ENCODE results near the gene SACM1L.

The SACM1L gene, protein sequence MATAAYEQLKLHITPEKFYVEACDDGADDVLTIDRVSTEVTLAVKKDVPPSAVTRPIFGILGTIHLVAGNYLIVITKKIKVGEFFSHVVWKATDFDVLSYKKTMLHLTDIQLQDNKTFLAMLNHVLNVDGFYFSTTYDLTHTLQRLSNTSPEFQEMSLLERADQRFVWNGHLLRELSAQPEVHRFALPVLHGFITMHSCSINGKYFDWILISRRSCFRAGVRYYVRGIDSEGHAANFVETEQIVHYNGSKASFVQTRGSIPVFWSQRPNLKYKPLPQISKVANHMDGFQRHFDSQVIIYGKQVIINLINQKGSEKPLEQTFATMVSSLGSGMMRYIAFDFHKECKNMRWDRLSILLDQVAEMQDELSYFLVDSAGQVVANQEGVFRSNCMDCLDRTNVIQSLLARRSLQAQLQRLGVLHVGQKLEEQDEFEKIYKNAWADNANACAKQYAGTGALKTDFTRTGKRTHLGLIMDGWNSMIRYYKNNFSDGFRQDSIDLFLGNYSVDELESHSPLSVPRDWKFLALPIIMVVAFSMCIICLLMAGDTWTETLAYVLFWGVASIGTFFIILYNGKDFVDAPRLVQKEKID

DNA sequence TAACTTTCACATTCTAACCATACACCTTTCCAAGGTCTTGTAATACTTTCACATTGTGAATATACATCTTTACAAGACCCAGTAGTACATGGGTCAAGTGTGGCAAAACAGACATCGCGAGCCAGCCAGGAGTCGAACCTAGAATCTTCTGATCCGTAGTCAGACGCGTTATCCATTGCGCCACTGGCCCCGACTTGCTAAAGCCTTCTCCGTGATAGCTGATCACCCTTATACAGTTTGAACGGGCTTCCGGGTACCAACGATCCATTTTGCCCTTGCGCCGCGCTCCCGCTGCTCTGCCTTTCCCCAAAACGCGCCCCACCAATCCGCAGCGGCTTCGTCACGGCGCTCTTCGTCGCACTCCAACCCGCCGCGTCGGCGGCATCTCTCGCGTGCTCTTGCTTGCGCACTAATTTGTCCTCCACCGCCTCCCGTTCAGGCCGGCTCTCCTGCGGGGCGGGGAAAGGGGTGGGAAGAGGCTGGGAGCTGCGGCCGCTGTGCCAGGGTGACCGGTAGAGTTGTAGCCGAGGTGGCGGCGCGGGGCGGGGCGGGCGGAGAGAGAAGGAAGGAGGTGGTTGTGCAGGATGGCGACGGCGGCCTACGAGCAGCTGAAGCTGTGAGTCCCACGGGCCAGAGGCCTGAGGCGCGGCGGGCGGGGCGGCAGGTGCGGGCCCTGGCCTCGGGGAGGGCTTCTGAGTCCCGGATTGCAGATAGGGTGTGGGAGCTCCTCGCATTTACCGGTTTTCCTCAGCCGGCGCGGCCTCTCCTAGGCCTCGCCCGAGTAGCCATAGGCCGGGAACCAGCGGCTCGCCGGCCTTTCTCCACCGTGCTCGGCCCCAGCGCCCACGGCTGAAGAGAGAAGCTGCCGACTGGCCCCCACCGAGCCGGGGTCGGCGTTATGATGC lies at the start of gene SACM1L:
TSS of gene SACM1L (plus strand) at position 515 of the 905 bp plus-strand sequence. CDS start at position 585, 70 bp downstream.
- FAIRE-seq (peak; percentile 88), DNase-seq (ENCODE audit: low spot score) (peak; percentile 96)

DNA sequence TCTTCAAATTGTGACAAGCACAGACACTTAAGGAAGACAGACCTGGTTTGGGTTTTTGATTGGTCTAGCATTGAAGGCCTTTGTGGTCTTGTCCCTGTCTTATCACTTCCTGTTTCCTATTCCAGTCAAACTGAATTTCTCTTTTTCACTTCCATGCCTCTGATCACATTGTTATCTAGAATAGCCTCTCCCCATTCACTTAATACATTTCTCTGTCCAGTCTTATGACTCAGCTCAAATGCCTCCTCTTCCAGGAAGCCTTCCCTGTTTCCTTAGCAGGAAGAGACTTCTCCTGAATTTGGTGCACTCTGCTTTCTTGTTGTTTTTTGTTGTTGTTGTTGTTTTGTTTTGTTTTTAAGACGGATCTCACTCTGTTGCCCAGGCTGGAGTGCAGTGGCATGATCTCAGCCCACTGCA lies 49.1 kb upstream of the SACM1L start:
- DNase-seq (ENCODE audit: low spot score) = no peak

DNA sequence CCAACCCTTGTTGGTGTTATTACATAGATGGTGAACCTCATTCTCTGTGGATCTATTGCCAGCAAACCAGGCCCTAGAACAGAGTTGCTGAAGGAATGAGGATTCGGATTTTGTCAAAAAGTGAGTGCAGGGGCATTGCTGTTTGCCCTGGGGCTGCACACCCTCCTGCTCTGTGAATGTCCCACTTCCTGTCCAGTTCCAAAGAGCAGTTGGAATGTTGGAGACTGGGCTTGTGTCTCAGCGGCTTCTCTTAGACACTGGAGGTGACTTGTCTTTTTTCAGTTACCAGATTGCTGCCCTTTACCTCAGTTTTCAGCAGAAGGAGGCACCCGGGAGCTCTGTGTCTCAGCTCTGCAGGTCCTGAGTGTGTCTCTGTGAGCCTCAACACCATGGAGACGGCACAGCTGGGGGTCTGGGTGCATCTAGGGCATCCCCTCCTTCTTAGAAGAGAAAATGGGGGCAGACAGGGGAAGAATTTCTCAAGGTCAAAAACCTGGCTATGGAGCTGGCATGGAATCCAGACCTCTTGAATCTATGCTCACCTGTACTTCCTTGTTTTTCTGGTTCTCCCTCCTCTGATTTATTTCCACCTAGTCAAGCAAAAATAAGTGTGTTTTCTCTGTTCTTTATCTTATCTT lies 48.4 kb upstream of the SACM1L start:
- no peak for FAIRE-seq

More for the DNA sequence above, 49.1 kb upstream of the SACM1L start:
- FAIRE-seq = no peak

DNA sequence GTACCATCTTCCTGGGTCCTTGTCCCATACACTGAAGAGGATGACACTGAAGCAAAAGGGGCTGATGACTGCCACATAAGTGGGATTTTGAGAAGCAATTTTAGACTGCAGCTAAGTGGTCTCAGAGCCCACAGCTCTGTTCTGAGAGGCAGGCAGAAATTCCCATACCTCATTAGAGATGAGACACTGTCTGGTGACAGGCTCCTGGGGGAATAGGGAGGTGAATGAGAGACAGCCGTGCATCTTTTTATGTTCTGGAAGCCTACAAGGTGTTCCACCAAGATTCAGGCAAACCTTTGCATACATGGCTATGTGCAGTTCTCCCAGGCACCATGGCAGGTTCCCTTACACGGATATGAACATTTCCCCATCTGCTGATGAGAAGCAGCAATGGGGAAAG lies 47.4 kb upstream of the SACM1L start:
- FAIRE-seq (no peak), DNase-seq (ENCODE audit: low spot score) (no peak)

More for the DNA sequence above, 48.4 kb upstream of the SACM1L start:
- DNase-seq (ENCODE audit: low spot score) = no peak

DNA sequence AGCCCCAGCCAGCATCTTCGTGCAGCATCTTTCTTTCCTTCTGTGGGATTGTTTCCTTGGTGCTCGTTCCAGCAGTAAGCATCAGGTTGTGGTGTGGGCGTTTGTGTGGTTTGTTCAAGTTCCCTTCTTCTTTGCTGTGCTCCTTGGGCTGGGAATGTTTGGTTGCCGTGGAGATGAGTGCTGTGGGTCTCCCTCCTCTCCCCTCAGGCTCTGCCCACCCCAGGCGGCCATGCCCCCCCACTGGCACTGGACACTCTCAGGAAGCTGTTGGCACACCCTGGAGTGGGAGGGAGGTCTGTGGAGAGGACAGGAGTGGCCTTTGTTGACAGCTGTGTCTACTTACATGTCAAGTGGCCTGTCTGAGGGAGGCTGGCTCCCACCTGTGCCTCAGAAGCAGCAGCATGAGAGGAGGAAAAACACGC lies 46.5 kb upstream of the SACM1L start:
- FAIRE-seq = no peak

DNA sequence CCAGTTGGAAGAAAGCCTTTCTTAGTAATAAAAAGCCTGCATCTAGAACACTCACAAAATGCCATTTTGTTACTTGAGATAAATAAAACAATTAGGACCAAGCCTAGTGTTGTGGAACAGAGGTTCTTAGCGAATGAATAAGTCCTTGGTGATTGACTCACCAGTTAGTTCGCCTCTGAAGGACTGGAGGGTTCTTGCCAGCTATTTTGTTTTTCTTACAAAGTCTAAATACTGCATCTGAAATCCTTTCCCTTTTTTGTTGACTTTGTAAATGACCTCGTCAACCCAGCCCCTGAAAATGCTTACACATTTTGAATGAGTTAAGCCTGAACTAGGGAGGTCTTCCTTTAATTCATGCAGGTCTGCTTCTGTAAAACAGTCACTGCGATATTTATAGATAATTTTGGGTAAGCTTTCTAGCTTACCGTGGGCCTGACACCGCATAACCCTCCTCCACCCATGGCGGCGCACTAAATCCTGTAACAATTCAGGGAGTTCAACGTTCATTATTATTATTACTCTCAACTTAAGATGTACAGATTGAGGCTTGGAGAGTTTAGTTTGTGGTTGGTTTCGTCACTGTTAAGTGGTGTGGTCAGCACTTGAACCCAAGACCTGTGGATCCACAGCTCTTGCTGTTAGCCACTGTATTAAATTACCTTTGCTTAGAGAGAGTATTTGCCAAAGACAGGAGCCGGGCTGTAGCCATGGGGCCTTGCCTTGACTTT lies 45.0 kb upstream of the SACM1L start:
- DNase-seq (ENCODE audit: low spot score) (no peak), FAIRE-seq (no peak)

More for the DNA sequence above, 46.5 kb upstream of the SACM1L start:
- DNase-seq (ENCODE audit: low spot score) = no peak

DNA sequence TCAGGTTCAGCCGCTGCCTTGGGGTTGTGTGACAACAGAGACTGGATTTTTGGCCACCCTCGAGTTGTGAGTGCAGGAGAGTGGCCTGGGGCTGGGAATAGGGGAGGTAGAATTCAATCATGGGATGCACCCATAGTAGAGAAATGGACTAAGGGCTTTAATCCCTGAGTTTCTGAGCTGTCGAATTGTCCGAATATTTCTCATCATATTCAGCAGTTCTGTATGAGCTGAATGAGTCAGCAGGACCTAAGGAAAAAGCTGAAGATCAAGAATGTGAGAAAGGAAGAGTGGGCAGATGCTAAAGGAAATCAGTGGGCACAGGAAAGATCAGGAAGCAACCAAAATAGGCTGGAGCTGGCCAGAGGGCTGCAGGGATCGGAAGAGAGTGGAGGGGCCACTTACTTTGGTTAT lies 44.4 kb upstream of the SACM1L start:
- no peak for FAIRE-seq
- DNase-seq (ENCODE audit: low spot score) = peak; percentile 62

DNA sequence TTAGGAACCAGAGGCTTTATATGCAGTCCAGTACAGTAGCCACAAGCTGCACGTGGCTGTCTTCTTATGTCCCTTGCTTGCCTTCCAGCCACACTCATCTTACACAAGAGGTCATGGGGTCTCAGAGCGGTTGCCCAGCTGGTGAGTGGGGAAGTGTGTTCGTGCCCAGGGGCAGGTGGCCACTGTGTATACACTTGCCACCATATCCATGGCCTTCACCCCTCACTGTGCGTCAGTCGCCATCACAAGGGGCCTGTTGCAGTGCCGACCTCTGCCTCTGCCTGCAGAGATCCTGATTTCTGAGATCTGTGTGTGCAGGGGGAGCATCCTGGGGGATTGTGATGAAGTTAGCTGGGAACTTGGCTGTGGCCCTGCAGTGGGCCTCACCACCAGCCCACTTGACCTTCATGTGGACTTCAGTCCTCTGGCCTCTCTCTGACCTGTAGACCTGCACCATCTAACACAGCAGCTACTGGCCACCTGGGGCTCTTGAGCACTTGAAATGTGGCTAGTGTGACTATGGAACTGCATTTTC lies 43.1 kb upstream of the SACM1L start:
- DNase-seq (ENCODE audit: low spot score) (no peak), FAIRE-seq (no peak)

DNA sequence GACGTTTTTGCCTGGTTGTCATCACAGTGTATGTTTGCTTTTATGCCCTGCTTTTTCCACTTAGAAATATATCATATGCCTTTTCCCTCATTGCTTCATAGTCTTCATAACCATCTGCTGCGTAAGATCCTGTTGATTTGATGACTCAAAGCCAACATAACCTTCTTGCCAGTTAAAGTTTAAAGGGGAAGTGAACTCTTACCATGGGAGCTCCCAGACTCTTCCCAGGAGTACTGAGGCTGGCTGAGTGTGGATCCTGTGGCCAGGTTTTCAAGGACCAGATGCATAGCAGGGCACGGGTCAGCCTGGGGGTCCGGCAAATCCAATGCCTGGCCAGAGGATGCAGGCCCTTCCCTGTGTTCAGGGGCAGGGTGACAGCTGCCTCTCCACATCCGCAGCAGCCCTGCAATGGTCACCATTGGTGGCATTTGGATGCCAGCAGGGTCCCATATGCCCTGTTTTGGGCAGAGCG lies 42.0 kb upstream of the SACM1L start:
- DNase-seq (ENCODE audit: low spot score) = peak; percentile 57
- no peak for FAIRE-seq

DNA sequence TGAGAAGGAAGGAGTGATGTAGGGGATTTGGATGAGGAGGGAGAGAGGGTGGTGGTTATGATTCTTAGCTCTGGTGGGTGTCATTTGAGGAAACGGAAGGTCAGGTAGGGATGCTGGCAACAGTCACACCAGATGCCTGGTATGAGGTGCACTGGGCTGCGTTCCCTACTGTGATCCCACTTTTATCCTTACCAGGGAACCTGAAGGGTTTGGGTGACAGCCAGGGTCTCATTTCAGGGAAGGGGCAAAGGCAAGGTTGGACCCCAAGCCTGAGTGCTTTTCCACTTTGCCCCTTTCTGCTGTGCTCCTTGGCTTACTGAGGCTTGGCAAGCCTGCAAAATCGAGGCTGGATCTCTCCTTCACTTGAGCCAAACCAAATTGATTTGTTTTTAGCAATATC lies 36.0 kb upstream of the SACM1L start:
- FAIRE-seq = no peak

DNA sequence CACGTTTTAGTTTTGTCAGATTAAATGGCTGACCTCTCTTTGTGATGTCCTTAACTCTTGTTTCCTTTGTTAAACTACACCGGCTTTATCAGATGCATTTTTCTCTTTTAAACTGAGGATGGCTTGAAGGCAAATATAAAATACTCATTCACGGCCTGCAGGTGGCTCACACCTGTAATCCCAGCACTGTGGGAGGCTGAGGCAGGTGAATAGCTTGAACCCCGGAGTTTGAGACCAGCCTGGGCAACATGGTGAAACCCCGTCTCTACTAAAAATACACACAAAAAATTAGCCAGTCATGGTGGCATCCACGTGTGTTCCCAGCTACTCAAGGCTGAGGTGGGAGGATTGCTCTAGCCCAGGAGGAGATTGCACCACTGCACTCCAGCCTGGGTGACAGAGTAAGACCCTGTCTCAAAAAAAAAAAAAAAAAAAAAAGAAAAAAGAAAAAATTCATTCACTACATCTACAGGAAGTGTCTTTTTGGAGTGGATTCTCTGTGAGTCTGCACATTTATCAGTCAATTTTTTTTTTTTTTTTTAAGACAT lies 34.7 kb upstream of the SACM1L start:
- DNase-seq (ENCODE audit: low spot score) = no peak
- FAIRE-seq = no peak

More for the DNA sequence above, 36.0 kb upstream of the SACM1L start:
- no peak for DNase-seq (ENCODE audit: low spot score)

DNA sequence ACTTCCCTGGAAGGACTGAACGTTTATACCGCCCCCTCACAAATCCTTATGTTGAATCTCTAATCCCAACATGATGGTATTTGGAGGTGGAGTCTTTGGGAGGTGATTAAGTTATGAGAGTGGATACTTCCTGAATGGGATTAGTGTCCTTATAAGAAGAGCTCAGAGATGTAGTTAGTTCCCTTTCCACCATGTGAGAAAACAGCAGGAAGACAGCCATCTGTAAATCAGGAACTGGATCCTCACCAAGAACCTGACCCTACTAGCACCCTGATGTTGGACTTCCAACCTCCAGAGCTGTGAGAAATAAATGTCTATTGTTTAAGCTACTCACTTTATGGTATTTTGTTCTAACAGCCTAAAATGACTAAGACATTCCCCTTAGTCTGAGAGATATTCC lies 33.3 kb upstream of the SACM1L start:
- FAIRE-seq = no peak
- no peak for DNase-seq (ENCODE audit: low spot score)

DNA sequence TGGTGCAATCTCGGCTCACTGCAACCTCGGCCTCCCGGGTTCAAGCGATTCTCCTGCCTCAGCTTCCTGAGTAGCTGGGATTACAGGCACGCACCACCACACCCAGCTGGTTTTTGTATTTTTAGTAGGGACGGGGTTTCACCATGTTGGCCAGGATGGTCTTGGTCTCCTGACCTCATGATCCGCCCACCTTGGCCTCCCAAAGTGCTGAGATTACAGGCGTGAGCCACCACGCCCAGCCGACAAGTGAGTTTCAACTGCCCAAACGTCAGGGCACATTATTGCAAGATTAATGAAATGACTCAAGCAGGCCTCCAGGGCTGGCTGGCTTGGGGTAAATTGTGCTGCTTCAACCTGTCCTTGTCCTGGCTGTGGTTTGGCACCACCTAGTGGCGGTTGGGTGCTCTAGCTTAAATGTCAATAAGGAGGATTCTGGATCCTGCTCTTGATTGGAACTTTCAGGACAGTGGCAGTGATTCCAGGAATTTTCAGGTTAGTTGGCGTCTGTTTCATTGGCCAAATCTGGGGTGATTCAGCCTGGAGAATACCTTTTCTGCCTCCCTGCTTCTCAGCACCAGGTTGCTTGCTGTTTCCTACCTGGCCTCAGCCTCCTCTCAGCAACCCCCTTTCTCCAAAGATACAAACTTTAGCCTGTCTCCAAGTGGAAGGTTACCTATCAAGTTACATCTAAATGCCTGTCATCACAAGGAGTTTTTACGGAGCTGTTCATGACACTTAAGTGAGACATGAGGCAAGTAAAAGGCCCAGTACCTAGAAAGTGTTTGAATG lies 32.4 kb upstream of the SACM1L start:
- peak; percentile 88 for DNase-seq (ENCODE audit: low spot score)
- peak; percentile 27 for FAIRE-seq

DNA sequence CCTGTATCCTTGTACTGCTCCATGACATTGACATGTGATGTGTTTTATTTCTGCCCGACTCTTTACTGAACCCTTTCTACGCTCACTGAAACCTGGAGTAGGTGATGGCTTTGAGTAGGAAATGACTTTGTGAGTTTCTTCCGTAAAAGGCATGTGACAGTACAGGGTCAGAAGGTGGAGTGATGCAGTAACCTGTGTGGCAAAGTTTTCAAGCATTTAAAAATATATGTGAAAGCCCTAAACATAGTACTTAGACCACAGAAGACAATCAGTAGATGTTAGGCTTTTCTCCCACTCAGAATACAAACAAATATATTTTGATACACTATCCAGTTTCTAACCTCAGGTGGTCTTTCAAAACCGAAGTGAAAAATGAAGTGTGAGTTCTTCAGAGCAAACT lies 31.3 kb upstream of the SACM1L start:
- FAIRE-seq (no peak), DNase-seq (ENCODE audit: low spot score) (no peak)

DNA sequence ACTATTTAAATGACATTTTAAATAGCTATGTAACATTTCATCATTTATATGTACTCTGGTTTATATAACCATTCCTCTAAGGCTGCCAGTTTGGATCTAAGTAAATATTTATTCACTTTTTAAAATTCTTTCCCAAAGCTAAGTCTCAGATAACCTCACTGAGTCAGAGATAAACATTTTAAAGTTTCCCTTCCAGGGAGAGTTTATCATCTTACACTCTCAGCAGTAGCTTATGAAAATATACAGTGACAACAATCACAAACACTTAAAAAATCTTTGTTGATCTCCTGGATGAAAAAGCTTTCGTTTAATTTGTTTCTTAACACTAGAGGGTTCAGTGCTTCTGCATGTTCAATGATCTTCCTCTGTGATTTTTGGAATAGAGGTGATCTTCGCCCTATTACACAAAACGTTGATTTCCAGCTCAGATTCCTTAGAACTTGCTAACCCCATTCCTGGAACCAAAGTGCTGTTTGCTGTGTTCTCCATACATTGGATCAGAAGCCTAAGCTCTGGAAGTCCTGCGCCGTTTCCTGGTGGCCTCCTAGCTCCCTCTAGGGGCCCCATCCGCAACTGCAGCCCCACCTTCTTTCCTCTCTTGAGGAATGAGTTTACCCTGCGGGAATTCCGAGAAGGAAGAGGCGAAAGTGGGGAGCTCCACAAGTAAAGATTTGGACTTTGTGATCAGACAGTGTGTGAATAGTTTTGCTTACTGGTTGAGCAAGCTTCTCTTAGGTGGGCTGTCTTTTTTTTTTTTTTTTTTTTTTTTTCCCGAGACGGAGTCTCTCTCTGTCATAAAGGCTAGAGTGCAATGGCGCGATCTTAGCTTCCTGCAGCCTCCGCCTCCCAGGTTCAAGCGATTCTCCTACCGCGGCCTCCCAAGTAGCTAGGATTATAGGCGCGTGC lies 29.3 kb upstream of the SACM1L start:
- peak; percentile 72 for DNase-seq (ENCODE audit: low spot score)
- FAIRE-seq = no peak

DNA sequence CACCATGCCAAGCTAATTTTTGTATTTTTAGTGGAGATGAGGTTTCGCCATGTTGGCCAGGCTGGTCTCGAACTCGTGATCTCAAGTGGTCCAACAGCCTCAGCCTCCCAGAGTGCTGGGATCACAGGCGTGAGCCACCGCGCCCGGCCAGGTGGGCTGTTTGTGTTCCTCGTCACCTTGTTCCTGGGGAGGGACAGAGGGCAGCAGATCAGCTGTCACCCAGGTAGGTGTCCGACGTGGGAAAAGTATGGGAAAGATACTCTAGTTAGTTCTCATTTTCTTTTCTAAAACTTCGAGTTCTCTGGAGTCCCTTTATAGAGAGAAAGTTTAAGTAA lies 28.7 kb upstream of the SACM1L start:
- no peak for DNase-seq (ENCODE audit: low spot score)
- no peak for FAIRE-seq

DNA sequence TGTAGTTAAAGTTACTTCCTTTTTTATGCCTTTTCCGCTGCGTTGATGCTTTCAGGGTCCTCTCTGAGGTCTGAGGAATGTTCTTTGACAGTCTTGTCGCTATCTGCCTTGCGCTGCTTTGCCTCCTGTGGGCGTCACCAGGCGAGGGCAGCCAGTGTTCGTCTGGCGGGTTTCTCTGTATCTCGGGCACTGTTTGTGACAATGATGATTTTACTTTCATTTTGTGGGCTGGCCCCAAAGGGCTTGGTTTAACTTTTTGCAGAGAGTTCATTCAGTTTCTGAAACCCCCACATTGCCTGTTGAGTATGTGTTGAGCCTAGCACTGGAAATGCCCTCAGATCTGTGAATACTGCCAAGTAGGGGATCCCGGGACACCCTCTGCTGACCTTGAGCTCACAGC lies 24.6 kb upstream of the SACM1L start:
- FAIRE-seq (no peak), DNase-seq (ENCODE audit: low spot score) (no peak)

DNA sequence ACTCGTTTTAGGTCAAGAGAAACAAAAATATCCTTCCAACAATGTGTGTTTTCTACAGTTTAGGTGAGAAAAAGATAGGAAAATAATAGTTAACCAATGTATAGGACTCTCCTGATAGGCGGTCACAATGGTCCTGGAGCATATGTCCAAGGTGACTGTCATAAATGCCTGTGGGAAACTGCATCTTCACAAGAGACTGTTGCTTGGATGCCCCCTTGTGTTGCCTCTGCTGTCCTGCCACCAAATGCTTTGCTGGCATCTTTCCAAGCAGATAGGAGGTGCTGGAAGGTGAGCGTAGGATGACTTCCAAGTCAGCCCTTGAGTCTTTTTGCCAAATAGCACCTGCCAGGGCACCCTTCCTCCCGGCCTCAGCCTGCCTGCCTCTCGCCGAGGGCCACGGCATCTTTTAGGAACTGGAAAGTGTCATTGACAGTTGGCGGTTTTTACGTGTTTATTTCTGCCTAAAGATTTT lies 24.1 kb upstream of the SACM1L start:
- FAIRE-seq = no peak
- no peak for DNase-seq (ENCODE audit: low spot score)
